ENCODE data around the gene DCXR.

The DCXR gene

DNA sequence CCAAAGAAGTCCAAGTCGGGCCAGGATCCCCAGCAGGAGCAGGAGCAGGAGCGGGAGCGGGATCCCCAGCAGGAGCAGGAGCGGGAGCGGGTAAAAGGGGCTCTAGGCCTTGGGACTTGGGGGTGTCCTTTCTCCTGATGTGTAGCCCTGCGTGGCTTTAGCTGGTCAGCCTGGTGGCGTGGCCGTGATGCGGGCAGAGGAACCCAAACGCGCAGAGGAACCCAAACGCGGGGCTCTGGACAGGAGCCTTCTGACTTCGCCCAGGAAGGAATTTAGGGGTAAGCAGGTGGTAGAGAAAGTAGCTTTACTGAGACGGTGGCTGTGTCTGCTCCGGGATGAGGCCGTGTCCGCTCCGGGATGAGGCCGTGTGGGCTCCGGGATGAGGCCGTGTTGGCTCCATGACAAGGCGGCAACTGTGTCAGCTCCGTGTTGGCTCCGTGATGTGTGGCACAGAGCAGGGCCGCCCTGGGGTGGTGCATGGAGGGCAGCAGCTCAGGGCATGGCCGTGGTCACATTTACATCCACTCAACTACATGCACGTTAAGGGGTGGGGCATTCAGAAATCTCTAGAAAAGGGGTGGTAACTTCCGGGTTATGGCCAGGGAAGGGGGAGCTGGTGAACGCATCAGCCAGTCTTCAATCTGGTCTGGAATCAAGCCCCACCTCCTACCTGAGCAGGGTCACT lies 40.6 kb downstream of the DCXR start:
- no peaks in the 10 kb centered on the region for H3K4me1 ChIP-seq (ENCODE audit: control insufficient read depth in 1 of 2, insufficient read depth in 1 of 2, low read depth in 1 of 2, low read length in 1 of 2)
- TF ChIP-seq, protein P1, sequence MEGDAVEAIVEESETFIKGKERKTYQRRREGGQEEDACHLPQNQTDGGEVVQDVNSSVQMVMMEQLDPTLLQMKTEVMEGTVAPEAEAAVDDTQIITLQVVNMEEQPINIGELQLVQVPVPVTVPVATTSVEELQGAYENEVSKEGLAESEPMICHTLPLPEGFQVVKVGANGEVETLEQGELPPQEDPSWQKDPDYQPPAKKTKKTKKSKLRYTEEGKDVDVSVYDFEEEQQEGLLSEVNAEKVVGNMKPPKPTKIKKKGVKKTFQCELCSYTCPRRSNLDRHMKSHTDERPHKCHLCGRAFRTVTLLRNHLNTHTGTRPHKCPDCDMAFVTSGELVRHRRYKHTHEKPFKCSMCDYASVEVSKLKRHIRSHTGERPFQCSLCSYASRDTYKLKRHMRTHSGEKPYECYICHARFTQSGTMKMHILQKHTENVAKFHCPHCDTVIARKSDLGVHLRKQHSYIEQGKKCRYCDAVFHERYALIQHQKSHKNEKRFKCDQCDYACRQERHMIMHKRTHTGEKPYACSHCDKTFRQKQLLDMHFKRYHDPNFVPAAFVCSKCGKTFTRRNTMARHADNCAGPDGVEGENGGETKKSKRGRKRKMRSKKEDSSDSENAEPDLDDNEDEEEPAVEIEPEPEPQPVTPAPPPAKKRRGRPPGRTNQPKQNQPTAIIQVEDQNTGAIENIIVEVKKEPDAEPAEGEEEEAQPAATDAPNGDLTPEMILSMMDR (IDR thresholded peaks at IDR 0.05): no peak
- no peak overlapping the region for H3K4me3 ChIP-seq (ENCODE audit: low read depth in 1 of 2, low read length in 1 of 2)

DNA sequence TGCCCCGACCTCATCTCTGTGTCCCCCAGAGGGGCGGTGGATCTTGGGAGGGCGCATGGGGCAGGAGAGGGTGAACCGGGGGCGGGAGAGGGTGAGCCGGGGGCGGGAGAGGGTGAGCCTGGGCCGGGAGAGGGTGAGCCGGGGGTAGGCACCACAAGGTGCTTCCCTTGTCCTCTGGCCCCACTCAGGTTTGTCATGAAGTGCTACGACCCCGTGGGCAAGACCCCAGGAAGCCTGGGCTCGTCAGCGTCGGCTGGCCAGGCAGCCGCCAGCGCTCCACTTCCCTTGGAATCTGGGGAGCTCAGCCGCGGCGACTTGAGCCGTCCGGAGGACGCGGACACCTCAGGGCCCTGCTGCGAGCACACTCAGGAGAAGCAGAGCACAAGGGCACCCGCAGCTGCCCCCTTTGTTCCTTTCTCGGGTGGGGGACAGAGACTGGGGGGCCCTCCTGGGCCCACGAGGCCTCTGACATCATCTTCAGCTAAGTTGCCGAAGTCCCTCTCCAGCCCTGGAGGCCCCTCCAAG lies 41.2 kb downstream of the DCXR start:
- H3K4me3 ChIP-seq (ENCODE audit: low read depth in 1 of 2, low read length in 1 of 2): no peak overlapping the region
- H3K27ac ChIP-seq: no peak overlapping the region
- peaks cover 7% of the 10 kb centered on the region for H3K36me3 ChIP-seq
- no peaks in the 10 kb centered on the region for H3K4me1 ChIP-seq (ENCODE audit: control insufficient read depth in 1 of 2, insufficient read depth in 1 of 2, low read depth in 1 of 2, low read length in 1 of 2)
- TF ChIP-seq, protein P1 (IDR thresholded peaks at IDR 0.05): no peak
- no peaks in the 10 kb centered on the region for H3K9me3 ChIP-seq
- H3K27me3 ChIP-seq: no peaks in the 10 kb centered on the region

More for the DNA sequence above, 40.6 kb downstream of the DCXR start:
- Histone ChIP-seq H3K9me3 (no peaks in the 10 kb centered on the region), H3K27ac (no peak overlapping the region), H3K36me3 (peaks cover 7% of the 10 kb centered on the region), H3K27me3 (no peaks in the 10 kb centered on the region)

DNA sequence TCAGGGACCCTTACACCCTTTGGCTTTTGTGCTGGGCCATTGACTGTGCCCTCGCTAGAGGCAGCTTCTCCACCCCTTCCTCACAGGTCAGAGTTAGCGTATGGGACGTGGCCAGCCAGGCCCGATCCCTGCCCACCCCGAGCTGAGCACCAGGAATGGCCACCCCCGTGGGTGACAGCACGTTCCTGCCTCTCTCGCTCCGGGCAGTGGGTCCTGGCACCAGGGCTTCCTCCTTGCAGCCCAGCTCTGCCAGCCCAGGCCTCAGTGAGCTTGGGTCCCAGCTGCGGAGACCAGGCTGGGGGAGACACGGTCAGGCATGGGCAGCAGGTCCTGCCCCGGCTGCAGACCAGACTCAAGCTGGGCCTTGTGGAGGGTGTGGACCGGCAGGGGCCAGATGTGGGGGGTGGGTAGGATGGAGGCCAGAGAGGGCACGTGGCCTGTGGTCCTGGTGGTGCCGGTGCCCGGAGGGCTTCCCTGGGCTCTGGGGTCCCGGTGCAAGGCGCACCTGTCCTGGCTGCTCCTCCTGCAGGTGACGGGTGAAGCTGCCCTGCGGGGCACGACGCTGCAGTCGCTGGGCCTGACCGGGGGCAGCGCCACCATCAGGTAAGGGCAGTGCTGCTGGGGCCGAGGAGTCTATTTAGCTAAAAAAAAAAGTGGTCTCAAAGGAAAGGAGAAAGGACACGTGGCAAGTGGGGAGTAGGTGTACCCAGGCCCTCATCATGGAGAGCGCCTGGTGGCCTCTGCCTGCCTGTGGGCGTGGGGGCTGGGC lies 41.9 kb downstream of the DCXR start:
- H3K36me3 ChIP-seq: peaks cover 7% of the 10 kb centered on the region

DNA sequence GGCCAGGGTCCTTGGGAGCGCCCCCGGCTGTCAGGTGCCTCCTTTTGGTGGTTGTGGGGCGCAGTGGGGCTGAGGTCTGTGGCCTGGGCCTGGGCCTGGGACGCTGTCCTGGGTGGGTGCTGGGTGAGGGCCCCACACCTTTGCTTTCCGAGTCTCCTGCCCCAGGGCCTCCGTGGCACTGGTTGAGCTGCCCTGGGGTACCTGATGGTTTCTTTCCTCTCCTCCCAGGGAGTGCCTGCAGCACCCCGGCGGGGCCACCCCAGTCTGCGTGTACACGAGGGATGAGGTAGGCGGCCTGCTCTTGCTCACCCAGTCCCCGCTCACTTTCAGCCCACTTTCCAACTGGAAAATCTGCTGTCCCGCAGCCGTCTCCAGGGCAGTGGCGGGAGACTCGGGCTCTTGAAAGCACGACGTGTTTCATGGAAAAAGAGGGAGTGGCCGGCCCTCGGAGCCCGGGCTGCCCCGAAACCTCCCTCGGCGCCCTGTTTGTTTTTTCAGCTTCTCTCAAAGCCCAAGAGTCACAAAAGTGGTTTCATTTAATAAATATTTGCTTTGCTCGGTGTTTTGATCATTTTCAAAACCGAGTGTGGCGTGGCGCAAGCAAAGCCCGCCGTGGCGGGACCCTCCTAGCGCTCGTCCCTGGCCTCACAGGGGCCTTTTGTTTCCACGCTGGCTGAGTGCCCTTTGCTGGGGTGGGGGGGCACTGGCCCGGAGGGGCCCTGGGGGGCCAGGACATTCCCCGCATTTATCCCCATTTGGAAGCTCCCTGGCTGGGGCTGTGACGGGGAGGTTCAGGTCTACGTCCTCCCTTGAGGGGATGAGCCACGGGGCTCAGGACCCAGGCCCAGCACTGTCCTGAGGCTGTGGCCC lies 42.7 kb downstream of the DCXR start:
- Histone ChIP-seq H3K27me3 (no peaks in the 10 kb centered on the region), H3K36me3 (peaks cover 7% of the 10 kb centered on the region), H3K27ac (no peak overlapping the region), H3K4me1 (ENCODE audit: control insufficient read depth in 1 of 2, insufficient read depth in 1 of 2, low read depth in 1 of 2, low read length in 1 of 2) (no peaks in the 10 kb centered on the region), H3K4me3 (ENCODE audit: low read depth in 1 of 2, low read length in 1 of 2) (no peak overlapping the region), H3K9me3 (no peaks in the 10 kb centered on the region)
- TF ChIP-seq, protein P1 (IDR thresholded peaks at IDR 0.05): no peak

More for the DNA sequence above, 41.9 kb downstream of the DCXR start:
- Histone ChIP-seq H3K4me3 (ENCODE audit: low read depth in 1 of 2, low read length in 1 of 2) (no peak overlapping the region), H3K4me1 (ENCODE audit: control insufficient read depth in 1 of 2, insufficient read depth in 1 of 2, low read depth in 1 of 2, low read length in 1 of 2) (no peaks in the 10 kb centered on the region), H3K9me3 (no peaks in the 10 kb centered on the region), H3K27me3 (no peaks in the 10 kb centered on the region), H3K27ac (no peak overlapping the region)
- TF ChIP-seq, protein P1 (IDR thresholded peaks at IDR 0.05): no peak
